Stomach (tissue), 9 donors: ENCODE measurements around the gene RUNX1. TPM values are rescaled to one million over a fixed set of nuclear protein-coding genes. Genes with fewer than 3 reads are reported as not detected.
A peak's percentile ranks its signal among the peaks of the same experiment; 100 is the strongest.

ENCODE experiments used
- DNase-seq, 2 donors: peaks; one replicate each; pipeline versions ENCODE4 v3.0.0 to v3.0.0-alpha.2; 2013 to 2019
- H3K27ac ChIP-seq, 5 donors: fragments of 200-600 bp in 4 of 5; sonication (generic) in 4 of 5; one replicate each; pipeline ENCODE4 v1.5.1; 2013 to 2019; ENCODE audit warnings: mild to moderate bottlenecking in 1 of 5, moderate library complexity in 1 of 5
- H3K27me3 ChIP-seq, 3 donors: fragments of 200-600 bp; sonication (generic); one replicate each; pipeline ENCODE4 v1.5.1; 2017 to 2019; ENCODE audit warnings: mixed run types in 1 of 3
- H3K36me3 ChIP-seq, 4 donors: fragments of 200-600 bp; sonication (generic); 1 replicate in 3 of 4; 2 replicates in 1 of 4; pipeline ENCODE4 v1.5.1; 2016 to 2019
- H3K4me1 ChIP-seq, 4 donors: fragments of 200-600 bp; sonication (generic); one replicate each; pipeline ENCODE4 v1.5.1; 2016 to 2019
- H3K4me3 ChIP-seq, 4 donors: fragments of 200-600 bp; sonication (generic) in 3 of 4; one replicate each; pipeline ENCODE4 v1.5.1; 2016 to 2019; ENCODE audit warnings: mild to moderate bottlenecking in 1 of 4
- H3K9me3 ChIP-seq, 4 donors: fragments of 200-600 bp; sonication (generic); one replicate each; pipeline ENCODE4 v1.5.1; 2016 to 2019
- CTCF ChIP-seq, 7 experiments: fragments of 450-650 bp in 4 of 7; fragments of 200-600 bp in 3 of 7; sonication (generic) in 3 of 7; IDR thresholded peaks; one replicate each; pipeline ENCODE4 v1.5.1; 2016 to 2019; ENCODE audit warnings: antibody characterized with exemption in 7 of 7, control low read depth in 2 of 7, mild to moderate bottlenecking in 1 of 7
- EP300 ChIP-seq: sonication (generic); formaldehyde crosslinking; IDR thresholded peaks from one replicate; pipeline ENCODE4 v1.6.1; 2017; ENCODE audit warnings: antibody characterized with exemption
- POLR2A ChIP-seq, 4 donors: fragments of 450-650 bp; IDR thresholded peaks; one replicate each; pipeline ENCODE4 v1.6.1; 2016; ENCODE audit warnings: antibody characterized with exemption in 4 of 4, control low read depth in 2 of 4, mild to moderate bottlenecking in 1 of 4, moderate library complexity in 1 of 4
- POLR2AphosphoS5 ChIP-seq, 3 donors: sonication (generic); formaldehyde crosslinking; IDR thresholded peaks; one replicate each; pipeline ENCODE4 v1.6.1; 2016; ENCODE audit warnings: antibody characterized with exemption in 3 of 3
- WGBS, 5 donors: extraction: QIAGEN DNeasy Blood & Tissue Kit in 3 of 5; methylation state at CpG; one replicate each; pipeline versions ENCODE4 v1.1.5 to v1.1.7; 2013 to 2018; 5-methylcytosine and 5-hydroxymethylcytosine counted together
- intact Hi-C: fragments of 100-400 bp; cut with DNase I; formaldehyde crosslinking; loops from one replicate; pipeline ENCODE4 v1.15.1; 2023; ENCODE audit warnings: low total_unique reads
- polyA plus RNA-seq, 3 donors: library from polyadenylated mRNA; stranded (reverse); fragments of 200-250 nt; gene quantifications; one replicate each; pipeline ENCODE4 v1.2.3, GENCODE V29; 2013
- total RNA-seq, 5 donors: library from RNA; depleted of rRNA; stranded (reverse); fragments of >200 nt; gene quantifications; one replicate each; pipeline versions ENCODE4 v1.1.0 to v1.2.3, GENCODE V29; 2014 to 2016
- donor health status: healthy with polysubstance abuse.
- donor health status: Bipolar disorder and iron deficiency.
- donor health status: healthy.

Gene RUNX1
- total and polyA plus RNA-seq, 8 donors: 8.0 to 213 (median 40.0) TPM

DNA sequence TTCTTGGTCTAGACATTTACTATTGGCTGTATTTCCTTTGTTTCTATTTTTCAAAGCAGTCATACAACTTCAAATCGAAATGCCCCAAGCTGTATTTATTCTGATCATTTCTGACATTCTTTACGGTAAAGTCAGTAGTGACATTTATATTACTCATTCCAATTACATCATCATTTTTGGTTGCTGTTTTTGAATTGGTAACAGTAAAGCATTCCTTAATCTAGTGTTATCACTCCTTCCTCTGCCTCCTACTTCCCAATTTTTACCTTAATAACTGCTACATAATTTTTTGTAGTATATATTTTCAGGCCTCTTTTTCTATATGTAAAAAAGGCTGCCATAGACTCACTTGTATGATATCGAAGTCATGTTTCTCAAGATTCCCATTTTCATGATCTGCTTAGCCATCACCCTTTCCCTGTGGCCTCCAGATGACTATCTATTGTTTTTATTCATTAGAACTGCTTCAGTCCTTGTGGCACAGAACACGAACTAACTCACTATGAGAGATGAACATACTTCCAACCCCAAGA is 167.2 kb downstream of the RUNX1 start:
- intact Hi-C loops: no loop called here
- TF ChIP-seq POLR2AphosphoS5 (IDR thresholded peaks at IDR 0.05): no peak
- TF ChIP-seq POLR2A (IDR thresholded peaks at IDR 0.05): no peak
- TF ChIP-seq EP300: no peak
- TF ChIP-seq CTCF (IDR thresholded peaks at IDR 0.05): no peak
- Histone ChIP-seq H3K4me1 (peaks cover 9 to 71% (median 23%) of the 10 kb centered on the region in 4 donors), H3K4me3 (peak overlapping the region in 2 of 4 donors; percentile 58 to 73), H3K27me3 (peaks cover 0 to 28% (median 5%) of the 10 kb centered on the region in 3 donors), H3K36me3 (peaks cover 0 to 20% (median 9%) of the 10 kb centered on the region in 4 donors), H3K9me3 (no peaks in the 10 kb centered on the region), H3K27ac (peak overlapping the region in 4 of 5 donors; percentile 91 to 98 (median 96))
- DNase-seq: no peak
- WGBS, 5 donors: 28 to 41% (median 38%) methylated on average over 4 of the region's 4 CpGs

- WGBS, 5 donors: 21 to 60% (median 35%) methylated on average over 3 of the region's 3 CpGs
- Histone ChIP-seq H3K27me3 (peaks cover 0 to 23% (median under 1%) of the 10 kb centered on the region in 3 donors), H3K27ac (peak overlapping the region; percentile 68 to 98 (median 94)), H3K4me3 (peak overlapping the region in 1 of 4 donors; percentile 73), H3K9me3 (no peaks in the 10 kb centered on the region), H3K4me1 (peaks cover 13 to 71% (median 25%) of the 10 kb centered on the region in 4 donors), H3K36me3 (peaks cover 0 to 25% (median 9%) of the 10 kb centered on the region in 4 donors)
- no peak for TF ChIP-seq POLR2A (IDR thresholded peaks at IDR 0.05)
- TF ChIP-seq POLR2AphosphoS5 (IDR thresholded peaks at IDR 0.05): no peak
- TF ChIP-seq EP300: no peak
- no peak for TF ChIP-seq CTCF (IDR thresholded peaks at IDR 0.05)
- intact Hi-C loops: no loop called here
- no peak for DNase-seq
These were observed 167.7 kb downstream of the RUNX1 start for GRCh38 chr21:34881421-34881820.

DNA sequence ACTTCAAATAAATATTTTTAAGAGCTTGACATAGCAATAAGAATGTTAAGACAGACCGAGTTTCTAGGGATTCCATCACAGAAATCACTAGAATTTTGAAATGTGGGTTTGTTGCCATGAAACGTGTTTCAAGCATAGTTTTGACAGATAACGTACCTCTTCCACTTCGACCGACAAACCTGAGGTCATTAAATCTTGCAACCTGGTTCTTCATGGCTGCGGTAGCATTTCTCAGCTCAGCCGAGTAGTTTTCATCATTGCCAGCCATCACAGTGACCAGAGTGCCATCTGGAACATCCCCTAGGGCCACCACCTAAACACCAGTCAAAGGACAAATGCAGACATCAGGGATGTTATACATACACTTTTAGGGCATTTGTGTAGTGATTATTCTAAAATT is 168.7 kb downstream of the RUNX1 start:
- Histone ChIP-seq H3K27ac (peak overlapping the region; percentile 28 to 98 (median 94)), H3K4me1 (peaks cover 23 to 74% (median 31%) of the 10 kb centered on the region in 4 donors)
- intact Hi-C loops: no loop called here

DNA sequence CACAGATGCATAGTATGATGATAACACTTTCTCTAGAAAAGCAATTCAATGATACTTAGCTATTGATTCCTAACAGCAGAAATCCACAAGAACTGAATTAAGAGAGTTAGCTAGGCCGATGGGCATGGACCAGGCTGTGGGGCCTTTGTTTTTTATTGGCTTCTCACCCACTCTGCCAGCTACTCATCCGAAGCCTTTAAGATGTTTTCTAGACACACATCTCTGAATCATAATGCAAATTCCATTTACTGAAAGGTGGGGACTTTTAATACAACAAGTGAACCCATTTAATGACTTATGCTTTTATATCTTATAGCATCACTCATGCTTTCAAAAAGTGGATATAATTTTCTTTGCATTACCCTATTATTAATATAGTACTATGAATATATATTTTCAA is 170.2 kb downstream of the RUNX1 start:
- 37 to 62% (median 55%) methylated on average over 2 of the region's 2 CpGs for WGBS, 5 donors
- TF ChIP-seq POLR2AphosphoS5 (IDR thresholded peaks at IDR 0.05): no peak
- no peak for TF ChIP-seq POLR2A (IDR thresholded peaks at IDR 0.05)
- no peak for TF ChIP-seq EP300
- peak overlapping the region; percentile 61 to 98 (median 94) for H3K27ac ChIP-seq

More for the DNA sequence above, 168.7 kb downstream of the RUNX1 start:
- Histone ChIP-seq H3K36me3 (peaks cover 0 to 35% (median 13%) of the 10 kb centered on the region in 4 donors), H3K27me3 (peaks cover 0 to 13% (median 0%) of the 10 kb centered on the region in 3 donors), H3K9me3 (no peaks in the 10 kb centered on the region), H3K4me3 (peak overlapping the region in 1 of 4 donors; percentile 73)
- TF ChIP-seq CTCF (IDR thresholded peaks at IDR 0.05): no peak
- TF ChIP-seq POLR2AphosphoS5 (IDR thresholded peaks at IDR 0.05): no peak
- no peak for TF ChIP-seq POLR2A (IDR thresholded peaks at IDR 0.05)
- TF ChIP-seq EP300: no peak
- no peak for DNase-seq
- WGBS, 5 donors: 51 to 78% (median 67%) methylated on average over 7 of the region's 7 CpGs

GRCh38 chr21:34878501-34878900 is 170.6 kb downstream of the RUNX1 start:
- Histone ChIP-seq H3K27ac (peak overlapping the region; percentile 54 to 98 (median 94)), H3K36me3 (peaks cover 0 to 49% (median 23%) of the 10 kb centered on the region in 4 donors), H3K9me3 (no peaks in the 10 kb centered on the region), H3K27me3 (no peaks in the 10 kb centered on the region), H3K4me1 (peaks cover 24 to 81% (median 42%) of the 10 kb centered on the region in 4 donors), H3K4me3 (no peak overlapping the region)
- WGBS, 5 donors: 22 to 60% (median 41%) methylated on average over 3 of the region's 3 CpGs
- DNase-seq: peak; percentile 80 to 86
- intact Hi-C loops: no loop called here
- no peak for TF ChIP-seq CTCF (IDR thresholded peaks at IDR 0.05)
- no peak for TF ChIP-seq EP300
- no peak for TF ChIP-seq POLR2A (IDR thresholded peaks at IDR 0.05)
- peak; percentile 6 to 85 (median 70) for TF ChIP-seq POLR2AphosphoS5 (IDR thresholded peaks at IDR 0.05)

More for the DNA sequence above, 170.2 kb downstream of the RUNX1 start:
- Histone ChIP-seq H3K27me3 (no peaks in the 10 kb centered on the region), H3K36me3 (peaks cover 0 to 44% (median 18%) of the 10 kb centered on the region in 4 donors), H3K4me3 (no peak overlapping the region), H3K4me1 (peaks cover 24 to 83% (median 41%) of the 10 kb centered on the region in 4 donors), H3K9me3 (no peaks in the 10 kb centered on the region)
- intact Hi-C loops: no loop called here
- no peak for DNase-seq
